Neural crest cell (in vitro differentiated cells): Measurements from ENCODE around the gene C16orf90. TPM values are rescaled to one million over a fixed set of nuclear protein-coding genes. Genes with fewer than 3 reads are reported as not detected.

ENCODE experiments used
- DNase-seq: peaks from one replicate; pipeline ENCODE4 v3.0.0; 2021; ENCODE audit warnings: low read depth, mixed read lengths, low spot score
- H3K27ac Mint-ChIP-seq: one replicate; pipeline ENCODE4 v1.8.0; 2021; ENCODE audit warnings: mild to moderate bottlenecking, mixed read lengths; ENCODE audit not compliant: unreplicated experiment
- H3K27me3 Mint-ChIP-seq: 2 replicates; pipeline ENCODE4 v1.8.0; 2021; ENCODE audit warnings: low read depth, mild to moderate bottlenecking, mixed read lengths
- H3K36me3 Mint-ChIP-seq: 2 replicates; pipeline ENCODE4 v1.8.0; 2021; ENCODE audit warnings: low read depth, mild to moderate bottlenecking, mixed read lengths
- H3K4me1 Mint-ChIP-seq: 2 replicates; pipeline ENCODE4 v1.8.0; 2021; ENCODE audit warnings: mixed read lengths
- H3K4me3 Mint-ChIP-seq: one replicate; pipeline ENCODE4 v1.8.0; 2021; ENCODE audit warnings: mild to moderate bottlenecking, mixed read lengths
- H3K9me3 Mint-ChIP-seq: 2 replicates; pipeline ENCODE4 v1.8.0; 2021; ENCODE audit warnings: mixed read lengths
- total RNA-seq: library from RNA; stranded (reverse); gene quantifications from 2 replicates; pipeline ENCODE4 v1.2.1, GENCODE V29; 2021
- TF ChIP-seq, protein P1 (sequence below): fragments of 200-600 bp; sonication (generic); conservative IDR thresholded peaks from 2 replicates; pipeline ENCODE4 v1.5.0; 2021; ENCODE audit warnings: antibody characterized with exemption, mild to moderate bottlenecking

The C16orf90 gene
- total RNA-seq, 1 donor from 2014 or later = not detected

DNA sequence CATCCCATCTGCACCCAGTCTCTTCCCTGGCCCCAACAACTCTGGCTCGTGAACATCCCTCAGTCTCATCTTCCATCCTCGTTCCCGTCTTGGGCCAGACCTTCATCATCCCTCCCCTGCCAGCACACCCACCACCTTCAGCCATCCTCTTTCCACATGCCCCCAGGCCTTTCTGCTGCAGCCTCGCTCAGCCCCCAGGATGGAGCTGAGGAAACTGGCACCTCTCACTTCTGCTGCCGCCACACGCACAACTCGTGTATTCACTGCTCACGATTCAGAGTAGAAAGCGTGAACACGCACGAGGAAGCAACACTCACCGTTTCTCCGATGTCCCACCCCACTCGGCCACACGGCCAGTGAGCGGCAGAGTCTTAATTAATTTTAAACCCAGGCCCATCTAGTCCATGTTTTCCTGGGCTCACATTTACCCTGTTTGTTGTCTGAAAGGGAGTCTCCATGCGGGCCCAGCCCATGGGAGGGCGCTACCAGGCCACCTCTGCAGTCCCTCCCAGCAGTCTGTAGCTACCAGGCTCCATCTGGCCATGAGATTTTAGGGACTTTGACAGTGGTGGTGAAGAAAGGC is 12.5 kb downstream of the C16orf90 start:
- TF ChIP-seq, protein P1, sequence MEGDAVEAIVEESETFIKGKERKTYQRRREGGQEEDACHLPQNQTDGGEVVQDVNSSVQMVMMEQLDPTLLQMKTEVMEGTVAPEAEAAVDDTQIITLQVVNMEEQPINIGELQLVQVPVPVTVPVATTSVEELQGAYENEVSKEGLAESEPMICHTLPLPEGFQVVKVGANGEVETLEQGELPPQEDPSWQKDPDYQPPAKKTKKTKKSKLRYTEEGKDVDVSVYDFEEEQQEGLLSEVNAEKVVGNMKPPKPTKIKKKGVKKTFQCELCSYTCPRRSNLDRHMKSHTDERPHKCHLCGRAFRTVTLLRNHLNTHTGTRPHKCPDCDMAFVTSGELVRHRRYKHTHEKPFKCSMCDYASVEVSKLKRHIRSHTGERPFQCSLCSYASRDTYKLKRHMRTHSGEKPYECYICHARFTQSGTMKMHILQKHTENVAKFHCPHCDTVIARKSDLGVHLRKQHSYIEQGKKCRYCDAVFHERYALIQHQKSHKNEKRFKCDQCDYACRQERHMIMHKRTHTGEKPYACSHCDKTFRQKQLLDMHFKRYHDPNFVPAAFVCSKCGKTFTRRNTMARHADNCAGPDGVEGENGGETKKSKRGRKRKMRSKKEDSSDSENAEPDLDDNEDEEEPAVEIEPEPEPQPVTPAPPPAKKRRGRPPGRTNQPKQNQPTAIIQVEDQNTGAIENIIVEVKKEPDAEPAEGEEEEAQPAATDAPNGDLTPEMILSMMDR = no peak

DNA sequence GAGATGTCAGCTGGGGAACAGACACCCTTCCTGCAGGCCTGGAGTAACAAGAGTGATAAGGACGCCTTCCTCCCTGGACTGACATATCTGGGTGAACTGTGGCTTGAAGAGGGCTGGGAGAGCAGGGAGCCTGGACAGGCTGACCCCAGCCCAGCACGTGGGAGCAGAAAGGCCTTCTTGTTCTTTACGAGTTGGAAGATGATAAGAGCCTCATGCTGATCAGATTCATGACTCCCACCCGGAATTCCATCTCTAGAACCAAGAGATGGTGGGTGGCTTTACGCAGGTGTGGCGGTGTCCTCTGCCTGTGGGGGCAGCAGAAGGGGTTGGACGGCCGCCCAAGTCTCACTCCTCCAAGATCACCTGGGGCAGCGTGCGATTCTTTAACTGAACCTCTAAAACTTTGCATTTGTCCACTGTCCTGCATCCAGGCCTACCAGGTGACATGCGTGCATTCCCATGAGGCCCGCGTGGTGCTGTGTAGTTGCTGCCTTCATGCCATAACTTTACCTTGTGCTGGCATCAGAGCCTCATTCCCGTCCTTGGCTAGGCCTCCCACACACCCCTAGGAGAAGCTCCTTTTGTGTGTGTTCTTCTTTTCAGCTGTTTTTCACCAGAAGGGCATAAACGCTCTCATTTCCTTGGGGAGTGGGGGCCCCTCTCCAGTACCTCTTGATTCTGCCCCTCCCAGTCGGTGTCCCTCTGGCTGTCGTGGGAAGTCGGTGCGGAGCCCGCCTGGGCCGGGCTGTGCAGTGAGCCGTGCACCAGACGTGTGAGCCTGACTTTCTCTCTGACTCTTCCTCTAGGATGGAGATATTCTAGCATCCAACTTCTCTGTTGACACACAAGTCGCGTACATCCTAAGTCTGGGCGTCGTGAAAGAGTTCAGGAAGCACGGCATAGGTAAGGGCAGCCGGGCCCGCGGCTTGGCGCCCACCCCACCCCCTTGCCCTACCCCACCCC is 13.3 kb downstream of the C16orf90 start:
- H3K27me3 Mint-ChIP-seq = no peaks in the 10 kb centered on the region
- TF ChIP-seq, protein P1 = no peak
- no peak for DNase-seq
- H3K4me3 Mint-ChIP-seq = no peak overlapping the region
- peaks cover 7% of the 10 kb centered on the region for H3K4me1 Mint-ChIP-seq
- H3K36me3 Mint-ChIP-seq = peaks cover 5% of the 10 kb centered on the region
- H3K9me3 Mint-ChIP-seq = no peaks in the 10 kb centered on the region
- peak overlapping the region; percentile 87 for H3K27ac Mint-ChIP-seq

More for the DNA sequence above, 12.5 kb downstream of the C16orf90 start:
- Mint-ChIP-seq H3K36me3 (peaks cover 5% of the 10 kb centered on the region), H3K27ac (no peak overlapping the region), H3K4me3 (no peak overlapping the region), H3K27me3 (no peaks in the 10 kb centered on the region), H3K4me1 (peaks cover 7% of the 10 kb centered on the region), H3K9me3 (no peaks in the 10 kb centered on the region)
- DNase-seq = no peak

DNA sequence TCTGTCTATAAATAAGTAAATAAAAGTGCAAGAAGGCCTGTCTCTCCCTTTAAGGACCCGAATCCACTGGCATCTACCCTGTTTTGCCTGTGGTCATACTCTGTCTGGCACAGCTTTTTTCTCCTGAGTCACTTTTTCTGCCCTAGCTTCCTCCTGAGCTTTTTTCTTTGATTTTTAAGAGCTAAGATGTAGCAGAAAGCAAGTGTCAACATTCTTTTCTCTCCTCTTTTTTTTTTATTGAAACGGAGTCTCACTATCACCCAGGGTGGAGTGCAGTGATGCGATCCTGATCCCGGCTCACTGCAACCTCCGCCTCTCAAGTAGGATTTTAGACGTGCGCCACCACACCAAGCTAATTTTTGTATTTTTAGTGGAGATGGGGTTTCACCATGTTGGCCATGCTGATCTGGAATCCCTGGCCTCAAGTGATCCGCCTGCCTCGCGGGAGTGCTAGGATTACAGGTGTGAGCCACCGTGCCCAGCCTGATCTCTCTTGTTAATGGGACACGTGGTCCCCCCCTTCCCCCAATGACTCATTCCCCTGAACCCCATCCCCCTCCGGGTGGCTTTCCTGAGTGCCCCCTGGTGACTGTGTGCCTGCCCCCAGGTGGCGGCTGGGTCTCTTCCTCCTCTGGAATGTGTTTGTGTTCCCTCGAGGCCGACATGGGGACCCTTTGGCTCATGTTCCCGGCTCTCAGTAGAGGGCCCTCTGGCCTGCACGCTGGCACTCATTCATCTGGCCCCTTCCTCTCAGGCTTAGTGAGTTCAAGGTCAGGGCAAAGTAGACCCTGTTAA is 14.2 kb downstream of the C16orf90 start:
- Mint-ChIP-seq H3K9me3 (no peaks in the 10 kb centered on the region), H3K36me3 (peaks cover 5% of the 10 kb centered on the region), H3K27ac (no peak overlapping the region), H3K4me1 (peaks cover 7% of the 10 kb centered on the region), H3K4me3 (no peak overlapping the region), H3K27me3 (no peaks in the 10 kb centered on the region)
- no peak for DNase-seq
- TF ChIP-seq, protein P1 = no peak

GRCh38 chr16:3479654-3480216 is 15.6 kb downstream of the C16orf90 start:
- peaks cover 5% of the 10 kb centered on the region for H3K36me3 Mint-ChIP-seq
- TF ChIP-seq, protein P1 = no peak
- peaks cover 7% of the 10 kb centered on the region for H3K4me1 Mint-ChIP-seq
- H3K9me3 Mint-ChIP-seq = no peaks in the 10 kb centered on the region
- DNase-seq = no peak
- H3K27ac Mint-ChIP-seq = no peak overlapping the region
- no peaks in the 10 kb centered on the region for H3K27me3 Mint-ChIP-seq
- no peak overlapping the region for H3K4me3 Mint-ChIP-seq
